Muscle of leg (tissue), 11 donors: ENCODE data around the gene TCEA3. TPM values are rescaled to one million over a fixed set of nuclear protein-coding genes. Genes with fewer than 3 reads are reported as not detected.

Experiments
- DNase-seq: peaks from one replicate; pipeline ENCODE4 v3.0.0; 2013
- H3K27ac ChIP-seq: one replicate; pipeline ENCODE4 v1.5.1; 2013; ENCODE audit warnings: mild to moderate bottlenecking, low read length, control low read depth
- H3K27me3 ChIP-seq: one replicate; pipeline ENCODE4 v1.6.1; 2013; ENCODE audit warnings: low read length; ENCODE audit not compliant: control insufficient read depth, insufficient read depth
- H3K36me3 ChIP-seq: one replicate; pipeline ENCODE4 v1.6.1; 2013; ENCODE audit warnings: low read length; ENCODE audit not compliant: control insufficient read depth, insufficient read depth
- H3K4me1 ChIP-seq: one replicate; pipeline ENCODE4 v1.6.1; 2013; ENCODE audit warnings: low read length; ENCODE audit not compliant: control insufficient read depth, insufficient read depth
- H3K4me3 ChIP-seq: one replicate; pipeline ENCODE4 v1.5.1; 2013; ENCODE audit warnings: low read length, control low read depth
- H3K9me3 ChIP-seq: replicated peaks from 2 replicates; pipeline ENCODE4 v1.6.1; 2013; ENCODE audit warnings: low read depth, low read length; ENCODE audit not compliant: control insufficient read depth
- WGBS: methylation state at CpG from one replicate; pipeline ENCODE4 v1.1.5; 2013; ENCODE audit warnings: missing lambda C conversion rate; ENCODE audit not compliant: insufficient coverage; 5-methylcytosine and 5-hydroxymethylcytosine counted together
- polyA plus RNA-seq, 8 donors: library from polyadenylated mRNA; unstranded; fragments of 120-200 nt; gene quantifications; one replicate each; pipeline versions ENCODE4 v1.2.1 to v1.2.3, GENCODE V29; 2013; ENCODE audit warnings: inconsistent platforms in 1 of 8, low replicate concordance in 1 of 8; ENCODE audit not compliant: insufficient read length in 8 of 8, insufficient read depth in 1 of 8
- total RNA-seq: library from RNA; stranded (reverse); fragments of 120-200 nt; gene quantifications from one replicate; pipeline ENCODE4 v1.2.4, GENCODE V29; 2013

The TCEA3 gene
- total and polyA plus RNA-seq, 9 donors: 203 to 357 (median 293) TPM

- DNase-seq: peak; percentile 77
- Histone ChIP-seq H3K27me3 (peaks cover 2% of the 10 kb centered on the region), H3K4me3 (peak overlapping the region; percentile 77), H3K27ac (peak overlapping the region; percentile 89), H3K36me3 (peaks cover 27% of the 10 kb centered on the region), H3K4me1 (peaks cover 50% of the 10 kb centered on the region), H3K9me3 (no peaks in the 10 kb centered on the region)
- 2% methylated on average over 39 of the region's 46 CpGs for WGBS
Measured at GRCh38 chr1:23423415-23424292, 894 bp downstream of the TCEA3 start.

GRCh38 chr1:23422941-23423340 is 1.6 kb downstream of the TCEA3 start:
- H3K9me3 ChIP-seq: no peaks in the 10 kb centered on the region
- peaks cover 55% of the 10 kb centered on the region for H3K4me1 ChIP-seq

DNA sequence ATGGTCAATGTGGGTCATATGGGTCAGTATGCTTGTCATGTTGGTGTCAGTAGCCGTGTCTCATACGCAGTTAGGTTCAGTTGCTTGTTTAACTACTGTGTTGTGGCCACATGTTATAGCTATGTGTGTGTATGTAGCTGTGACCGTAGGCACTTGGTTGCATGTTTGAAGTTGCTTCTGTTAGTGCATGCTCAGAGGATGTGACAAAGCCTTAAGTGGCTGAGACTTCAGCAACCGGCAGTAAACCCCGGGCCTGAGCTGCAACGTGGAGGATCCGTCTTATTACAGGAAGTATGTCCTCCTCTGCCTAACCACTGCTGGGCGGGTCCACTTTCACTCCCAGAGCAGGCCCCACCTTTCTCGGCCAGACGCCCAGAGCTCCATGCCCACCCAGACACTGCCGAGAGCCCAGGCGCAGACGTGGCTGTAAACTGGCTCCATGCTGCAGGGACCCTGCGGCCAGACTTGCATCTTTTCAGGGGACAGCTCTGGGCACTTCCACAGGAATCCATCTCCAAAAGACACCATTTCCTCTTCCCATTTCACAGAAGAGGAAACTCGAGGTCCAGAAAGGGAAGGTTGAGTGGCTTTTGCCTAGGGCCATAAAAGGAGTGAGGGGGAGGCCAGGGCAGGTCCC is 2.2 kb downstream of the TCEA3 start:
- H3K4me1 ChIP-seq: peaks cover 59% of the 10 kb centered on the region

More at GRCh38 chr1:23422941-23423340, 1.6 kb downstream of the TCEA3 start:
- DNase-seq: peak; percentile 55
- H3K4me3 ChIP-seq: peak overlapping the region; percentile 77
- H3K36me3 ChIP-seq: peaks cover 24% of the 10 kb centered on the region
- 40% methylated on average over 5 of the region's 6 CpGs for WGBS
- peaks cover 2% of the 10 kb centered on the region for H3K27me3 ChIP-seq
- peak overlapping the region; percentile 89 for H3K27ac ChIP-seq

GRCh38 chr1:23421753-23422240 is 2.8 kb downstream of the TCEA3 start:
- Histone ChIP-seq H3K27ac (peak overlapping the region; percentile 89), H3K4me3 (no peak overlapping the region), H3K36me3 (peaks cover 30% of the 10 kb centered on the region), H3K27me3 (peaks cover 2% of the 10 kb centered on the region), H3K9me3 (no peaks in the 10 kb centered on the region), H3K4me1 (peaks cover 61% of the 10 kb centered on the region)
- peak; percentile 96 for DNase-seq
- WGBS: 23% methylated on average over 6 of the region's 6 CpGs

More for the DNA sequence above, 2.2 kb downstream of the TCEA3 start:
- Histone ChIP-seq H3K27me3 (peaks cover 2% of the 10 kb centered on the region), H3K36me3 (peaks cover 24% of the 10 kb centered on the region), H3K9me3 (no peaks in the 10 kb centered on the region), H3K27ac (peak overlapping the region; percentile 89), H3K4me3 (peak overlapping the region; percentile 77)
- WGBS: 2% methylated on average over 10 of the region's 15 CpGs
- peak; percentile 92 for DNase-seq

DNA sequence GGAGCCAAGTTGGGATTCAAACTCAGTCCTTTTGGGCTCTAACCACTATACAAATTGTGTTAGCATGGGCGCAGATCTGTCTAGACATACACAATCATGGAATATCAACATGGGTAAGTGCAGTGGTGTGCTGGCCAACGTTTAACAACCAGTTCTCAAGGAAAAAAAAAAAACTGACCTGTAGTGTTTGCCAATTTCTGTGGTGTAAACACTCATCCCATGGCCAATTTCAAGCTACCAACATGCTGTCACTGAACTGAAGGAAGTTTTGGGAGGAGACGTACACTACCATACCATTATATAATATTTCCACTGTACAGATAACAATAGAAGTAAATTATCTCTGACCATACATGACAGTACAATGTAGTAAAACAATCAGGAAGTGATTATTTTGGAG is 3.2 kb downstream of the TCEA3 start:
- no peak overlapping the region for H3K4me3 ChIP-seq
- no peaks in the 10 kb centered on the region for H3K9me3 ChIP-seq
- H3K36me3 ChIP-seq: peaks cover 34% of the 10 kb centered on the region
- DNase-seq: no peak
- peak overlapping the region; percentile 89 for H3K27ac ChIP-seq
- peaks cover 61% of the 10 kb centered on the region for H3K4me1 ChIP-seq
- WGBS: no CpG with 5 or more reads among the region's 3 CpGs
- H3K27me3 ChIP-seq: peaks cover 2% of the 10 kb centered on the region

DNA sequence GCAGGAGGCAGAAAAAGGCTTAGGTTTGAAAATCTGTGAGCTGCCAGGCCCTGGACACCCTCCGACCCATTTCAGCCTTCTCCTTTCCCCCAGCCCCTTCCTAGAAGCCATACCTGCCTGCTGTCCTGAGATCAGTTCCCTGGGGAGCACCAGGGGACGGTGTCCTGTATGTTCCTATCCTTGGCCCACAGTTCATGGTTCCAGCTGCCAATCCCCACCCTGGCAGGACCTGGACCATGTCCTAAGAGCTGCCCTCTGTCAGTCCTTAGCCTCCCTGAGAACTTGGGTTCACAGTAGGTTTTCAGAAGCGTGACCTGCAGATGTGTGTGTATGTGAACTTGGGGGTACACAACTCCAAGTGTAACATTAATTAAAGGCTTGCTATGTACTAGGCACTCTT is 3.8 kb downstream of the TCEA3 start:
- no peaks in the 10 kb centered on the region for H3K9me3 ChIP-seq
- WGBS: 83% methylated on average over 2 of the region's 3 CpGs
- H3K4me3 ChIP-seq: no peak overlapping the region
- peaks cover 32% of the 10 kb centered on the region for H3K36me3 ChIP-seq
- peak overlapping the region; percentile 89 for H3K27ac ChIP-seq
- no peak for DNase-seq
- H3K27me3 ChIP-seq: peaks cover under 1% of the 10 kb centered on the region
- peaks cover 61% of the 10 kb centered on the region for H3K4me1 ChIP-seq

- Histone ChIP-seq H3K9me3 (no peaks in the 10 kb centered on the region), H3K4me1 (peaks cover 49% of the 10 kb centered on the region), H3K36me3 (peaks cover 40% of the 10 kb centered on the region), H3K27ac (no peak overlapping the region), H3K27me3 (no peaks in the 10 kb centered on the region), H3K4me3 (no peak overlapping the region)
- 50% methylated on average over 4 of the region's 6 CpGs for WGBS
- DNase-seq: no peak
Measured at GRCh38 chr1:23419180-23419579, 5.4 kb downstream of the TCEA3 start.

DNA sequence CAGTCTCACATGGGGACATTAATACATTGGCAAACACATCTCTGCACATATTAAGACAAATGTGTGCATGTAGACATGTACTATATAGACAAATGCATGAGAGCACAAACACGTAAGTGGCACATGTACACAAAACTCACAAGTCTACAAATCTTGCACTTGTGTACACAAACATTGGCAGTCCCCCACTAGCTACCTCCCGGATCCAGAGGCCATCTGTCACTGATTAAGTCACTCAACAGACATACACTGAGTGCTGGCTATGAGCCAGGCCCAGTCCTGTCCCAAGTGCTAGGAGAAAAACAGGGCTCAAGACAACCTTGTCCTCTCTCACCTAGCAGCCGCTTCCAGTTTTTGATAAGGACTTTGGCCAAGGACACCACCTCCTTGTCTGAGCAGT is 7.0 kb downstream of the TCEA3 start:
- DNase-seq: peak; percentile 74
- Histone ChIP-seq H3K36me3 (peaks cover 40% of the 10 kb centered on the region), H3K4me1 (peaks cover 36% of the 10 kb centered on the region), H3K4me3 (no peak overlapping the region), H3K9me3 (no peaks in the 10 kb centered on the region), H3K27me3 (no peaks in the 10 kb centered on the region), H3K27ac (peak overlapping the region; percentile 60)
- 0% methylated on average over 1 of the region's 3 CpGs for WGBS

- no CpG with 5 or more reads among the region's 4 CpGs for WGBS
- H3K9me3 ChIP-seq: no peaks in the 10 kb centered on the region
- no peaks in the 10 kb centered on the region for H3K27me3 ChIP-seq
- H3K36me3 ChIP-seq: peaks cover 40% of the 10 kb centered on the region
- H3K4me1 ChIP-seq: peaks cover 30% of the 10 kb centered on the region
- H3K4me3 ChIP-seq: no peak overlapping the region
- H3K27ac ChIP-seq: no peak overlapping the region
- DNase-seq: no peak
Measured at GRCh38 chr1:23416964-23417363, 7.6 kb downstream of the TCEA3 start.

GRCh38 chr1:23408797-23409290 is 15.7 kb downstream of the TCEA3 start:
- Histone ChIP-seq H3K4me1 (peaks cover 27% of the 10 kb centered on the region), H3K27ac (peak overlapping the region; percentile 51)
- peak; percentile 72 for DNase-seq

More at GRCh38 chr1:23408797-23409290, 15.7 kb downstream of the TCEA3 start:
- peaks cover 57% of the 10 kb centered on the region for H3K36me3 ChIP-seq
- no peaks in the 10 kb centered on the region for H3K9me3 ChIP-seq
- H3K27me3 ChIP-seq: no peaks in the 10 kb centered on the region
- 50% methylated on average over 1 of the region's 7 CpGs for WGBS
- no peak overlapping the region for H3K4me3 ChIP-seq
